GM12891 (cell line): ENCODE measurements around the gene MTX3.

Experiments used
- DNase-seq: peaks from one replicate; pipeline ENCODE4 v3.0.0; 2011; ENCODE audit warnings: low spot score; ENCODE audit not compliant: insufficient read length
- FAIRE-seq: peaks from 2 replicates; lab custom pipeline; 2011; peaks lifted over from hg19 to GRCh38; lab: Jason Lieb, UNC
- PAX5 ChIP-seq: IDR thresholded peaks from 2 replicates; pipeline ENCODE4 v1.6.1; 2011; ENCODE audit warnings: low read length, moderate library complexity, mild to moderate bottlenecking; ENCODE audit not compliant: insufficient read depth, severe bottlenecking
- POLR2A ChIP-seq: IDR thresholded peaks from 2 replicates; pipeline ENCODE4 v1.6.1; 2011; ENCODE audit warnings: low read depth, low read length, control low read depth
- POLR2AphosphoS5 ChIP-seq: IDR thresholded peaks from 2 replicates; pipeline ENCODE4 v1.6.1; 2011; ENCODE audit warnings: low read depth, low read length, control low read depth
- POU2F2 ChIP-seq: IDR thresholded peaks from 2 replicates; pipeline ENCODE4 v1.6.1; 2011; ENCODE audit warnings: low read depth, mild to moderate bottlenecking, control low read depth, low read length, moderate library complexity
- SPI1 ChIP-seq: IDR thresholded peaks from 2 replicates; pipeline ENCODE4 v1.6.1; 2011; ENCODE audit warnings: low read depth, low read length, control low read depth
- TAF1 ChIP-seq: IDR thresholded peaks from 2 replicates; pipeline ENCODE4 v1.6.1; 2011; ENCODE audit warnings: low read depth, low read length, control low read depth

Gene MTX3

GRCh38 chr5:79983618-79984017, 7.4 kb downstream of the MTX3 start:
- DNase-seq (no peak), FAIRE-seq (no peak)
- TF ChIP-seq POU2F2 (no peak), PAX5 (no peak), TAF1 (no peak), POLR2A (no peak), SPI1 (no peak), POLR2AphosphoS5 (no peak)

GRCh38 chr5:79982136-79982535, 8.9 kb downstream of the MTX3 start:
- DNase-seq = no peak
- FAIRE-seq = no peak
- TF ChIP-seq POU2F2 (no peak), SPI1 (no peak), POLR2AphosphoS5 (no peak), TAF1 (no peak), PAX5 (no peak), POLR2A (no peak)

- FAIRE-seq = no peak
- no peak for TF ChIP-seq POLR2A
- TF ChIP-seq TAF1 = no peak
- no peak for TF ChIP-seq POU2F2
- TF ChIP-seq SPI1 = no peak
- no peak for TF ChIP-seq PAX5
- DNase-seq = no peak
These were observed 14.1 kb downstream of the MTX3 start for GRCh38 chr5:79976759-79977515.

- FAIRE-seq (no peak), DNase-seq (no peak)
- TF ChIP-seq POU2F2 = no peak
- TF ChIP-seq TAF1 = no peak
- TF ChIP-seq POLR2AphosphoS5 = no peak
These were observed 15.6 kb downstream of the MTX3 start for GRCh38 chr5:79975422-79975821.

GRCh38 chr5:79974886-79975285, 16.2 kb downstream of the MTX3 start:
- TF ChIP-seq PAX5 = no peak
- no peak for TF ChIP-seq POLR2A
- TF ChIP-seq POLR2AphosphoS5 = no peak
- TF ChIP-seq TAF1 = no peak
- TF ChIP-seq POU2F2 = no peak
- no peak for TF ChIP-seq SPI1
- DNase-seq = no peak
- FAIRE-seq = no peak

- TF ChIP-seq POLR2AphosphoS5 (no peak), TAF1 (no peak), SPI1 (no peak), POLR2A (no peak), PAX5 (no peak), POU2F2 (no peak)
- DNase-seq (no peak), FAIRE-seq (no peak)
These were observed 17.1 kb downstream of the MTX3 start for GRCh38 chr5:79973996-79974395.

GRCh38 chr5:79973511-79973910, 17.6 kb downstream of the MTX3 start:
- no peak for DNase-seq
- no peak for TF ChIP-seq POLR2A
- TF ChIP-seq SPI1 = no peak
- no peak for TF ChIP-seq TAF1
- TF ChIP-seq PAX5 = no peak
- TF ChIP-seq POLR2AphosphoS5 = no peak
- TF ChIP-seq POU2F2 = no peak
- no peak for FAIRE-seq

- FAIRE-seq (no peak), DNase-seq (no peak)
- TF ChIP-seq TAF1 (no peak), POLR2A (no peak), PAX5 (no peak), SPI1 (no peak), POLR2AphosphoS5 (no peak), POU2F2 (no peak)
These were observed 19.9 kb downstream of the MTX3 start for GRCh38 chr5:79971156-79971555.

- no peak for FAIRE-seq
- no peak for TF ChIP-seq POLR2AphosphoS5
- no peak for DNase-seq
These were observed 24.6 kb downstream of the MTX3 start for GRCh38 chr5:79966448-79966847.

GRCh38 chr5:79964136-79964535, 26.9 kb downstream of the MTX3 start:
- FAIRE-seq = no peak
- TF ChIP-seq SPI1 (no peak), POLR2A (no peak), POLR2AphosphoS5 (no peak), POU2F2 (no peak), PAX5 (no peak), TAF1 (no peak)

More at GRCh38 chr5:79964136-79964535, 26.9 kb downstream of the MTX3 start:
- DNase-seq = no peak
